ENCODE measurements around the gene SMARCB1.
A peak's percentile ranks its signal among the peaks of the same experiment; 100 is the strongest.

Gene SMARCB1

DNA sequence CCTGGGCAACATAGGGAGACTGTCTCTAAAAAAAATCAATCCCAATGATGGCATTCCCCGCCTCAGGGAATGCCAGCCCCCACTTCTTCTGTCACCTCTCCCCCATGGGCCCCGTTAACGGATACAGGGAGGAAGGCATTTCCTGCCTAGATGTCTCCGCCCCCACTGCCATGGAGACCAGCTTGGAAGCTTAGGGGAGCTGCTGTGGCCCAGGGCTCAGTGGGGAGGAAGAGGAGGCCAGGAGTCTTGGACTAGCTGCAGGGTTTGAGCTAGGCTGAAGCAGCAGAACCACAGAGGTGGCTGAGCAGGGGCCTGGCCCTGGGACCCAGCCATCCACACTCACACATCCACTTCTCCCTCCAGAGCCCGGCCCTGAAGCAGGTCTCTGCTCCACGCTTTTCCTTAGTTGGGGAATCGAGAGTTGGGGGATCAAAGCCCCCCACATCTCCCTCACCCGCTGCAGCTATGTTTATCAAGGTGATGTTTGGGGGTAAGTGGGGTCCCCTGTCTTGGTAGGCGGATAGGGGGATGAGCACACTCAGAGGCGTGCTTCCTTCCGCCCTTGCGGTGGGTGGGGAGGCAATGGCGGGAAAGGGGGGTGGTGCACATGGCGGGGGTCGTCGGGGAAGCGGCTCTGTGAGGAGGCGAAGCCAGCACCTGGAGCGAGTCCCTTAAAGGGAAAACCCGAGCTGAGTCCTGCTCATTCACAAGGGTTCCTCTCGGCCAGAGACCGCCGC, 23.8 kb upstream of the SMARCB1 start, which contains the start of gene C22orf15:
Gene C22orf15, plus strand, starts transcription at position 149 of the 737 bp plus-strand sequence. Its CDS starts 317 bp downstream, at position 466.
- DNase-seq = peak; percentile 54

GRCh38 chr22:23763579-23763945, 23.2 kb upstream of the SMARCB1 start:
- peak; percentile 69 for DNase-seq

- DNase-seq = no peak
These were observed 22.8 kb upstream of the SMARCB1 start for GRCh38 chr22:23763954-23764353.

- DNase-seq = no peak
These were observed 21.6 kb upstream of the SMARCB1 start for GRCh38 chr22:23764899-23765881.

DNA sequence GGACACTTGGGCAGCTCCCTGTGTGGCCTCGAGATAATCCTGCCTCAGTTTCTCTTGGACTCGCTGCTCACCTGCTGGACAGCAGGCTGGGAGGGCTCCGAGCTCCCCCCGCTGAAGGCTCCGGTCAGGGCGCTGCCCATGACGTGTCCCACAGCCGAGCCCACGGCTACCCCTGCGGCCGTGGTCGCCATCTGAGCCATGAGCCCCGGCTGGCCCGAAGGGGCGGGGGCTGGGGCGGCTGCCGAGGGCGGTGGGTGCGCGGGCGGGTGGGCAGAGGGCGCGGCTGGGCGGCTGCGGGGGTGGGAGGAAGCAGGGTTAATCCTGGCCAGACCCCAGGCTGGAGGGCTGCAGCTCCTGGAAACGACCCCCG, 19.5 kb upstream of the SMARCB1 start:
- no peak for DNase-seq

DNA sequence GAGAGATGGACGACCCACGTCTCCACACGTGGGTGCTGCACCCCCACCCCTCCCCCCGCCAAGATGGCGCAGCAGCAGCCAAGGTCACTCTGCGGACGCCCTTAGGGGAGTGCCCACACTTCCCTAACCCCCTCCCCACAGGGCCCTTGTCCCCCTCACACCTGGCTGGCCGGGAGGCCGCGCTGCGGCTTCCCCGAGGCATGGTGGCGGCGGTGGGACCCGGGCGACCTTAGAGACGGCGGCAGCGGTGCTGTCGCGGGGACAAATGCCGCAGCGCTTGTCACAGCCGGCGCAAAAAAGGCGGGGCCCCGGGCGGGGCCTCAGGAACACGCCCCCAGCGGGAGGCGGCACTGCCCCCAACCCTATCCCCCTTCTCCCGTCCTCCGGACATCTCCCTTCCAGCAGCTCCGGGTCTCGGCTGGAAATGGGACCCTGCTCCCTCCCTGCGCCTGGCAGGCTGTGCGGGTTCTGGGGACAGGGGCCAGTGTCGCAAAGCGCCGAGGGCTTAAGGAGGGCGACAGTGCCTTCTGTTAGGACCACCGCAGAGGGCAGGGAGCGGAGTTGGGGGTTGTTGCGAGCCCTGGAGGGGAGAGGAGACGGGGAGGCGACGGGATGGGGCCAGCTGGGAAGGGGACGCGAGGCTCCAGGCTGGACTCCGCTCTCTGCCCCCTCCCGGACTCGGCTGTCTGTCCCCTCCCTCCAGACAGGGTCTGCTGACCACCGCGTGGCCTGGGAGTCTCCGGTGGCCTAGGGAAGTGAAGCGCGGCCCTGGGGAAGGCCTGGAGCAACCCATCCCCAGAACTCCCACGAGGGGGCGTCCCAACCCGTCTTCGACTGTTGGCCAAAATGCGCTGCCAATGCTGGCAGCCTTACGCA, 18.9 kb upstream of the SMARCB1 start, which contains the start of gene CHCHD10:
Gene CHCHD10, minus strand, starts transcription at position 300 of the 876 bp plus-strand sequence. Its CDS starts 98 bp downstream, at position 202.
- peak; percentile 93 for DNase-seq

DNA sequence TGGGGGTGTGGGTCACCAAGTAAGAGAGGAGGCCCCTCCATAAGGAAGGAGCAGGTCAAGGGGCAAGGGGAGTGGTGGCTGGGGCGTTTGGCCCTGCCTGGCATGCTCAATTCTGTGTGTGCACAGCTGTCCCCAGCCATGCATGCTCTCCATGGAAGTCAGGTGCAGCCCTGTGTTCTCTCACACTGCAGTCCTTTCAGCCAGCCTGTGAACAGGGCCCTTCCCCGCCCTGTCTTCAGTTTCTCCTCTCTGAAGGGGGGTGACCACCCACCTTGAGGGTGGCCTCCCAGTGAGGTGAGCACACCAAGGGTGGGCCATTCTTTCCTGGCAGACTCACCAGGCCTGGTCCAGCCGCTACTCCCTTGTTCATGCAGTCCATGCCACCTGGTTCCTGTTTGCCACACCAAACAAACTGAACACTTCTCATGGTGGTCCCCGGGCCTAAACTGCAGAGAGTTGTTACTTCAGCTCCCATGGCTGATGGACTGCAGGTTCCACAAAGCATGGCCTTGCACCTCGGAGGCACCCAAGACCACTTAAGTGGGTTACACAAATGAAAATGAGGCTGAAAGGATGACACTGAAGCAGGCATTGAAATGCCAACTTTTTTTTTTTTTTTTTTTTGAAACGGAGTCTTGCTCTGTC, 17.3 kb upstream of the SMARCB1 start:
- DNase-seq = no peak

GRCh38 chr22:23772315-23772648, 14.5 kb upstream of the SMARCB1 start:
- DNase-seq = no peak

DNA sequence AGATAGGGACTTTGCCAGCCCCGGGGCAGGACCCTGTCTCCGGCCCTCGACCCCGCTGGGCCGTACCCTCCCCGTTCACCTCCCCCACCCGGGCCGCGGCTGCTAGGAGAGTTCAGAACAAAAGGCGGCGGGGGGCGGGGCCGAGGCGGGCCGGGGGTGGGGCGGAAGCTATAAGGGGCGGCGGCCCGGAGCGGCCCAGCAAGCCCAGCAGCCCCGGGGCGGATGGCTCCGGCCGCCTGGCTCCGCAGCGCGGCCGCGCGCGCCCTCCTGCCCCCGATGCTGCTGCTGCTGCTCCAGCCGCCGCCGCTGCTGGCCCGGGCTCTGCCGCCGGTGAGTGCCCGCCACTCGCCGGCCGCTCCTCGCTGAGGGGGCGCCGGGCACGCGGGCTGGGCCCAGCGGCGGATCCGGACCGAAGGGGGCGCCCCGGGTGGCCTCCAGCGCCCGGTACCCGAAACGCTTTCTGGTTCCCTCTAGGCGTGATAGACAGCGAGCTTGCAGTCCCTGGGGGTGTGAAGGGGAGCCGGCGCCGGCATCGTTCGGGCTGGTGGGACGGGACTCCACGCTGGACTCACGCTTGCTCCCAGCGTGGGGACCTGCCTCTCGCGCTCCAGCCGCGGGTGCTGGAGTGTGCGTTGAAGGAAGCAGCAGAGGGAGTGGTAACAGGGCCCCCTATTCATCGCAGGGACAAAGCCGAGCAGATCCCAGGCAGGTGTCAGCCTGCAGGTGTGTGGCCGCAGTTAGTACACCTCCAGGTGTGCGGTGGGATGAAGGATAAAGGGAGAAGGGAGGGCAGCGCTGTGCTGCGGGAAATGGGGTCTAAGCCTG, 13.9 kb upstream of the SMARCB1 start, which contains the start of gene MMP11:
Gene MMP11, plus strand, starts transcription at position 201 of the 825 bp plus-strand sequence. Its CDS starts 22 bp downstream, at position 223.
- DNase-seq = peak; percentile 72

- no peak for DNase-seq
These were observed 13.2 kb upstream of the SMARCB1 start for GRCh38 chr22:23773483-23774113.

DNA sequence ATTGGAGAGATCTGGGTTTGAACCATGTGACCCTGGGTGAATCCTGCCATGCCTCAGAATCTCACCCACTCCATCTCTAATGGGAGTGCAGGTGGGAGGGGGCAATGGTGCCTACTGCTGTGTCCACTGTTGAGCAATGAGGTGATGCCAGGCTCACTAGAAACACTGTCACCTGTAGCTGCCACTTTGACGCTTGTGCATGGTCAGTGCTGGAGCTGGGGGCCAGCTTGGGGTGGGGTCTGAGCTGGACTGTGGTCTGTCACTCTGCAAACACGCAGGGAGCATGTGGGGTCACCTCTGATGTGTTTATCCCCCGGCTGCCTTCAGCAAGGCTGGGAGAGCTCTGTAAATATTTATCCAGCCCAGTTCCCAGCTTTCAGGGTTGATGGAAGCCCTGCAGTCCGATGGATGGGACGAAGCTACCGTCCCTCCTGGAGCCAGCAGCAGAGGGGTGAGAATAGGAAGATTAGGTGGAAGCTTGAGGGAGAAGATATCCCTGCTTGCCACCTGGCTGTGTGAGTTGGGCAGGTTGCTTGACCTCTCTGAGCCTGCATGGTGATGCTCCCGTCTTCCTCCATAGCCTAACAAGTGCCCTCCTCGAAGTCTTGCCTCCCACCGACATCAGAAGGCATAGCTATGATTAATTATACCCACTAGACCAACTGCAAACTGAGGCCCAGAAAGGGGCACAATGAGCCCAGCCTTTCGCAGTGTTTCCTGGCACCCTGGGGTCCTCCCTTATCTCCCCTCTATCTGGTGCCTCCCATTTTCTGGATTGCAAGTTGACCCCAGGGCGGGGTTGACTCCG, 12.4 kb upstream of the SMARCB1 start:
- no peak for DNase-seq

DNA sequence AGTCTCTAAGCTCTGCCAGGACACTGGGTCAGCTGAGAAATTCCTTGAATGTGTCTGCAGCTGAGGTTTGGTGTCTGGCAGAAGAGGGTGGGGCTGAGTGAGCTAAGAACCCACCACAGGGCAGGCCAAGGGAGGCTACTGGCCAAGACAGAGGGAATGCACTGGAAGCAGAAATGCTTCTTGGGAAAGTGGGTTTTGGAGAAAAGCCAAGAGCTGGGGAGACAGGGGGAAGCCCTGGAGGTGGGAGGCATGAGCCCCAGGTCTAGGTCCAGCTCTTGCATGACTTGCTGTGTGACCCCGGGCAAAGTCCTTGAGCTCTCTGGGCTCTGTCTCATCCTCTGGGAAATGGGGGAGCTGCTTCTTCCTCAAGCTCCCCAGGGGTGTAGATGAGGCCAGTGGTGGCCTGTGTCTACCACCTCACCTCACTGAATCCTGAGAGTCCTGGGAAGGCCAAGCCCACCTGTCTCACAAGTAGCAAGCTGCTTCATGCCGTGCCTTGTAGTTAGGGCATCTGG, 11.8 kb upstream of the SMARCB1 start:
- no peak for DNase-seq

DNA sequence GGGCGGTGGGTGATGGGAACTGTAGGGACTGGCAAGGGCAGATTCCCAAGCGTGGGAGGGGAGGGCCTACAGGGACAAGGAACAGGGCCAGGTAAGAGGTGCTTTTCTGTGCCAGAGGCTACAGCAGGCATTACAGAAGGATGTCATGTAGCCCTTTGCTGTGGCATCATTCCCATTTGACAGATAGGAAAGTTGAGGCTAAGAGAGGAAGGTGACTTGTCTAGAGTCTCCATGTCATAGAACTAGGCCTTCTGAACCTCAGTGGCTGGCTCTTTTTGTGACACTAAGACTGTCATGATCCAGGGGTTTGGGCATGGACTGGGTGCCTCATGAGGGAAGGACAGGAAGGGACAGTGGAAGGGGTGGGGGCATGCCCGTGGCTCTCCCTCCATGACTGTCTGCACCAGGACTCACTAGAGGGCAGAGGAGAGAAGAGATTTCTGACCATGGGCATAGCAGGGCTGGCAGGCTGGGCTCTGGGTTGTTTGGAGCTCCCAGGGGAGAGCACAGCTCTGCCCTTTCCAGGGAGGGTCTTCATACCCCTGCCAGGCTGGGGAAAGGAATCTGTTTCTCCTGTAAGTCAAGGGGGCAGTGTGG, 10.9 kb upstream of the SMARCB1 start:
- no peak for DNase-seq

GRCh38 chr22:23777776-23778576, 8.8 kb upstream of the SMARCB1 start:
- DNase-seq = no peak

- no peak for DNase-seq
These were observed 8.2 kb upstream of the SMARCB1 start for GRCh38 chr22:23778577-23778900.

DNA sequence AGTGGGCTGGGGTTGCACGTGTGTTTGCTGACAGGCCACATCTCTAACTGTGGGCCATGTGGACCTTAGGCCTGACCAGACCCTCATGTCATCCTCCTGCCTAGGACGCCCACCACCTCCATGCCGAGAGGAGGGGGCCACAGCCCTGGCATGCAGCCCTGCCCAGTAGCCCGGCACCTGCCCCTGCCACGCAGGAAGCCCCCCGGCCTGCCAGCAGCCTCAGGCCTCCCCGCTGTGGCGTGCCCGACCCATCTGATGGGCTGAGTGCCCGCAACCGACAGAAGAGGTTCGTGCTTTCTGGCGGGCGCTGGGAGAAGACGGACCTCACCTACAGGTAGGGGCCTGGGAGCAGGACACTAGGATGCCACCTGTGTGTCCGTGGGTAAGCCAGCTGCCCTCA, 7.7 kb upstream of the SMARCB1 start:
- no peak for DNase-seq

DNA sequence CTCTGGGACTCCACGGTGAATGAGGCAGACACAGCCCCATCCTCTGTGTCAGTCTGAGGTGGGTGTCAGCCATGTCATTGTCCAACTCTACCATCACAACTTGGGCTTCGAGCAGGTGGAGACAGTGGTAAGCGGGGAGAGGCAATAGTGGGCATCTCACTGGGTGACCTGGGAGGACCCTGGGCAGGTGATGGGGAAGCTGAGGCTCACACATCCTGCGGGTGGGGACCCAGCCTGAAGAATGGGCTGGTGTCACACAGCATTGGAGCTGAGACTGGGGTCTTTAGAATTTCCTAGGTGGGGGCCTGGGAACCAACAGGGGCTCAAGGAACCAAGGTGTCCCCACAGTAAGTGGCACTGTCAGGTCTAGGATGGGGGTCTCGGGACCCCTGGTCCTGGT, 7.0 kb upstream of the SMARCB1 start:
- DNase-seq = no peak

GRCh38 chr22:23780146-23780748, 6.5 kb upstream of the SMARCB1 start:
- no peak for DNase-seq

All from hematopoietic multipotent progenitor cell treated with erythropoietin and hydrocortisone succinate and interleukin-3 and kit ligand, for 4 days (in vitro differentiated cells).